GM12878 (cell line): ENCODE data around the gene BHLHE41. TPM values are rescaled to one million over a fixed set of nuclear protein-coding genes. Genes with fewer than 3 reads are reported as not detected.

ENCODE experiments used
- ATAC-seq: fragments of 200-7000 bp; cut with Tn5 transposase; 3 replicates; pipeline ENCODE4 v1.9.1; 2020; ENCODE audit warnings: mild to moderate bottlenecking, moderate library complexity
- BruUV-seq: library from RNA; stranded (reverse); fragments of 400-500 nt; replicated peaks from 2 replicates; lab custom pipeline; 2021; lab: Mats Ljungman, UMichigan
- CTCF ChIA-PET: fragments of 300-600 bp; sonication (Branson Sonifier 250); formaldehyde crosslinking; extraction: SDS; loops from one replicate; lab custom pipeline; 2021; ENCODE audit warnings: inconsistent platforms; lab: Yijun Ruan, JAX
- POLR2A ChIA-PET: fragments of 350-600 bp; formaldehyde crosslinking; extraction: SDS; loops from one replicate; lab custom pipeline; 2021; ENCODE audit warnings: inconsistent platforms; lab: Charles Lee
- RAD21 ChIA-PET: fragments of 300-600 bp; sonication (Branson Sonifier 250); formaldehyde crosslinking; loops from one replicate; lab custom pipeline; 2023; ENCODE audit warnings: antibody characterized with exemption; ENCODE audit not compliant: unreplicated experiment; lab: Charles Lee
- SMC1A ChIA-PET: fragments of 300-600 bp; sonication (Branson Sonifier 250); formaldehyde crosslinking; loops from one replicate; lab custom pipeline; 2023; ENCODE audit not compliant: unreplicated experiment, uncharacterized antibody; lab: Charles Lee
- DNase-seq: peaks from one replicate; pipeline ENCODE4 v3.0.0-alpha.2; 2011; ENCODE audit warnings: low read depth, low spot score
- FAIRE-seq: peaks from 3 replicates; lab custom pipeline; 2011; peaks lifted over from hg19 to GRCh38; lab: Jason Lieb, UNC
- H2AFZ ChIP-seq: 2 replicates; pipeline ENCODE4 v1.6.0; 2011; ENCODE audit warnings: low read depth, low read length, control low read depth; ENCODE audit not compliant: control insufficient read depth
- H3K27ac ChIP-seq: 2 replicates; pipeline ENCODE4 v1.5.1; 2011; ENCODE audit warnings: control low read depth; ENCODE audit not compliant: control insufficient read depth, insufficient read depth
- H3K27me3 ChIP-seq, 2 experiments: replicated peaks in 1 of 2; 2 replicates each; pipeline versions ENCODE4 v1.6.0 to v1.6.1; 2011; ENCODE audit warnings: low read length in 1 of 2; ENCODE audit not compliant: control insufficient read depth in 2 of 2, insufficient read depth in 2 of 2
- H3K36me3 ChIP-seq, 2 experiments: 2 replicates each; pipeline ENCODE4 v1.5.1; 2011; ENCODE audit warnings: low read length in 1 of 2; ENCODE audit not compliant: control insufficient read depth in 2 of 2, insufficient read depth in 2 of 2
- H3K4me1 ChIP-seq: 2 replicates; pipeline ENCODE4 v1.6.1; 2011; ENCODE audit warnings: mild to moderate bottlenecking, low read length, moderate library complexity, mixed read lengths; ENCODE audit not compliant: control insufficient read depth, insufficient read depth
- H3K4me2 ChIP-seq: 2 replicates; pipeline ENCODE4 v1.6.0; 2011; ENCODE audit warnings: control low read depth; ENCODE audit not compliant: control insufficient read depth, insufficient read depth
- H3K4me3 ChIP-seq: fragments of 200-600 bp; sonication (generic); 2 replicates; pipeline ENCODE4 v1.5.1; 2016
- H3K79me2 ChIP-seq: 2 replicates; pipeline ENCODE4 v1.6.0; 2011; ENCODE audit warnings: low read length; ENCODE audit not compliant: control insufficient read depth, insufficient read depth
- H3K9ac ChIP-seq: 2 replicates; pipeline ENCODE4 v1.8.0; 2011; ENCODE audit warnings: low read length, control low read depth, mixed read lengths; ENCODE audit not compliant: control insufficient read depth, insufficient read depth
- H3K9me3 ChIP-seq: replicated peaks from 3 replicates; pipeline ENCODE4 v1.5.1; 2011; ENCODE audit warnings: mild to moderate bottlenecking, low read length; ENCODE audit not compliant: control insufficient read depth, insufficient read depth
- H4K20me1 ChIP-seq: 2 replicates; pipeline ENCODE4 v1.6.0; 2011; ENCODE audit not compliant: control insufficient read depth, insufficient read depth
- BMI1 ChIP-seq: fragments of 450-650 bp; IDR thresholded peaks from 2 replicates; pipeline ENCODE4 v1.6.1; 2016; ENCODE audit warnings: mild to moderate bottlenecking, moderate library complexity, borderline replicate concordance
- BRCA1 ChIP-seq: IDR thresholded peaks from 2 replicates; pipeline ENCODE4 v1.6.1; 2011; ENCODE audit warnings: low read depth, low read length, improper control_type of control experiment
- CHD4 ChIP-seq: fragments of 200-600 bp; sonication (generic); IDR thresholded peaks from 2 replicates; pipeline ENCODE4 v1.6.1; 2016; ENCODE audit warnings: mild to moderate bottlenecking
- NFXL1 ChIP-seq: fragments of 450-650 bp; IDR thresholded peaks from 2 replicates; pipeline ENCODE4 v1.6.1; 2017; ENCODE audit warnings: antibody characterized with exemption, mild to moderate bottlenecking, borderline replicate concordance
- RCOR1 ChIP-seq: conservative IDR thresholded peaks from 2 replicates; pipeline ENCODE4 v1.6.1; 2012; ENCODE audit warnings: low read depth, low read length, improper control_type of control experiment
- SIX5 ChIP-seq: IDR thresholded peaks from 2 replicates; pipeline ENCODE4 v1.6.1; 2011; ENCODE audit warnings: mild to moderate bottlenecking, low read depth, low read length, moderate library complexity; ENCODE audit not compliant: severe bottlenecking
- YBX1 ChIP-seq: fragments of 450-650 bp; IDR thresholded peaks from 2 replicates; pipeline ENCODE4 v1.6.1; 2016; ENCODE audit warnings: antibody characterized with exemption
- WGBS: methylation state at CpG from one replicate; pipeline ENCODE4 v1.1.6; 2016; ENCODE audit warnings: low lambda C conversion rate; ENCODE audit not compliant: insufficient replicate concordance, insufficient coverage; ENCODE audit errors: missing lambda C conversion rate; 5-methylcytosine and 5-hydroxymethylcytosine counted together
- in situ Hi-C: fragments of 300-500 bp; cut with MboI; formaldehyde crosslinking; loops from 9 replicates; pipeline ENCODE4 v1.14.3; 2018; ENCODE audit warnings: mixed read lengths
- intact Hi-C: fragments of 100-400 bp; cut with micrococcal nuclease; formaldehyde crosslinking; loops from one replicate; pipeline ENCODE4 v1.14.2; 2022; ENCODE audit not compliant: unreplicated experiment
- polyA plus RNA-seq, 11 experiments: library from polyadenylated mRNA; depleted of rRNA in 4 of 11; unstranded in 6 of 11; stranded (reverse) in 5 of 11; fragments of >200 nt; fragmentation: Nextera tagmentation in 4 of 11; fragmentation: Illumina TruSeq in 1 of 11; extraction: Ambion mirVana in 4 of 11; extraction: Trizol in 1 of 11; gene quantifications; 1 replicate in 1 of 11; 2 replicates in 10 of 11; pipeline versions ENCODE4 v1.2.1 to v1.2.3, GENCODE V29; 2011 to 2016; ENCODE audit warnings: inconsistent platforms in 2 of 11, missing spikeins in 2 of 11, low read depth in 1 of 11
- total RNA-seq, 4 experiments: library from RNA; depleted of rRNA in 3 of 4; stranded (reverse); fragments of >200 nt in 3 of 4; fragmentation: Illumina TruSeq in 1 of 4; extraction: Trizol in 1 of 4; gene quantifications; 2 replicates each; pipeline versions ENCODE4 v1.2.1 to v1.2.3, GENCODE V29; 2013 to 2021

BHLHE41 gene
- total and polyA plus RNA-seq, 10 of the 15 experiments (the other 5 are each of a cell fraction or from before 2014, with no cell fraction given), result 0.02 to 1.5 (median 0.07) TPM; not detected in 3

- no peak for FAIRE-seq
- no peak for ATAC-seq
- ChIA-PET POLR2A (no interaction called here), SMC1A (interaction anchor here (0.8 to 4.5 kb wide), 6 partner anchors 11 to 551 kb away, joined by 3 to 29 read pairs (median 3); no protein-coding TSS in a partner anchor), CTCF (interaction anchor here (1.2 to 7.8 kb wide), 5 partner anchors 8 to 551 kb away, joined by 3 to 63 read pairs (median 4); no protein-coding TSS in a partner anchor), RAD21 (interaction anchor here (1.4 to 3.8 kb wide), 4 partner anchors 18 to 551 kb away, joined by 3 to 19 read pairs (median 4); no protein-coding TSS in a partner anchor)
- H3K4me1 ChIP-seq, result no peaks in the 10 kb centered on the region
- no peaks in the 10 kb centered on the region for H4K20me1 ChIP-seq
- BruUV-seq, result no TSS peak
- in situ Hi-C loops, result loop anchor here (25.0 kb wide), 1 partner anchor 536 kb away; no protein-coding TSS in a partner anchor
- WGBS, result 88% methylated on average over 8 of the region's 8 CpGs
- no peaks in the 10 kb centered on the region for H3K79me2 ChIP-seq
- TF ChIP-seq BMI1, result no peak
- TF ChIP-seq SIX5, result no peak
- TF ChIP-seq YBX1, result no peak
- TF ChIP-seq BRCA1, result no peak
- TF ChIP-seq CHD4, result no peak
- no peak for TF ChIP-seq RCOR1
- no peak for TF ChIP-seq NFXL1
- intact Hi-C loops, result loop anchor here (5.0 kb wide), 1 partner anchor 416 kb away; no protein-coding TSS in a partner anchor
- no peak overlapping the region for H3K27ac ChIP-seq
- no peak overlapping the region for H2AFZ ChIP-seq
- no peaks in the 10 kb centered on the region for H3K9me3 ChIP-seq
- no peak overlapping the region for H3K9ac ChIP-seq
- no peak for DNase-seq
- H3K36me3 ChIP-seq, result no peaks in the 10 kb centered on the region
- peaks cover 0 to 17% of the 10 kb centered on the region in 2 experiments; a peak in 2 of 4 replicates for H3K27me3 ChIP-seq
- H3K4me2 ChIP-seq, result no peak overlapping the region
- no peak overlapping the region for H3K4me3 ChIP-seq
Measured at GRCh38 chr12:26100666-26101349, 24.0 kb downstream of the BHLHE41 start.
